GM12864 (cell line): ENCODE data around the gene ZNHIT1.
"Not testable (repeated sequence)": the region's sequence is repeated elsewhere in the genome, so short reads cannot be mapped to it uniquely, and the experiment has no call there.

Experiments
- DNase-seq: peaks from one replicate; pipeline ENCODE4 v3.0.0-alpha.2; 2011; ENCODE audit warnings: low read depth
- H3K4me3 ChIP-seq: 2 replicates; pipeline ENCODE4 v1.5.1; 2011; ENCODE audit warnings: mild to moderate bottlenecking, low read depth, low read length, control low read depth
- TF ChIP-seq, protein P1 (sequence below): IDR thresholded peaks from 2 replicates; pipeline ENCODE4 v1.5.1; 2011; ENCODE audit warnings: low read depth, mild to moderate bottlenecking, moderate library complexity, low read length, control low read depth, inconsistent platforms; ENCODE audit errors: missing control alignments

The ZNHIT1 gene

GRCh38 chr7:101189109-101189508 lies 28.9 kb upstream of the ZNHIT1 start:
- DNase-seq: no peak
- no peak overlapping the region for H3K4me3 ChIP-seq
- TF ChIP-seq, protein P1, sequence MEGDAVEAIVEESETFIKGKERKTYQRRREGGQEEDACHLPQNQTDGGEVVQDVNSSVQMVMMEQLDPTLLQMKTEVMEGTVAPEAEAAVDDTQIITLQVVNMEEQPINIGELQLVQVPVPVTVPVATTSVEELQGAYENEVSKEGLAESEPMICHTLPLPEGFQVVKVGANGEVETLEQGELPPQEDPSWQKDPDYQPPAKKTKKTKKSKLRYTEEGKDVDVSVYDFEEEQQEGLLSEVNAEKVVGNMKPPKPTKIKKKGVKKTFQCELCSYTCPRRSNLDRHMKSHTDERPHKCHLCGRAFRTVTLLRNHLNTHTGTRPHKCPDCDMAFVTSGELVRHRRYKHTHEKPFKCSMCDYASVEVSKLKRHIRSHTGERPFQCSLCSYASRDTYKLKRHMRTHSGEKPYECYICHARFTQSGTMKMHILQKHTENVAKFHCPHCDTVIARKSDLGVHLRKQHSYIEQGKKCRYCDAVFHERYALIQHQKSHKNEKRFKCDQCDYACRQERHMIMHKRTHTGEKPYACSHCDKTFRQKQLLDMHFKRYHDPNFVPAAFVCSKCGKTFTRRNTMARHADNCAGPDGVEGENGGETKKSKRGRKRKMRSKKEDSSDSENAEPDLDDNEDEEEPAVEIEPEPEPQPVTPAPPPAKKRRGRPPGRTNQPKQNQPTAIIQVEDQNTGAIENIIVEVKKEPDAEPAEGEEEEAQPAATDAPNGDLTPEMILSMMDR: no peak

GRCh38 chr7:101195884-101196283 lies 22.1 kb upstream of the ZNHIT1 start:
- DNase-seq: no peak
- TF ChIP-seq, protein P1: no peak
- no peak overlapping the region for H3K4me3 ChIP-seq

DNA sequence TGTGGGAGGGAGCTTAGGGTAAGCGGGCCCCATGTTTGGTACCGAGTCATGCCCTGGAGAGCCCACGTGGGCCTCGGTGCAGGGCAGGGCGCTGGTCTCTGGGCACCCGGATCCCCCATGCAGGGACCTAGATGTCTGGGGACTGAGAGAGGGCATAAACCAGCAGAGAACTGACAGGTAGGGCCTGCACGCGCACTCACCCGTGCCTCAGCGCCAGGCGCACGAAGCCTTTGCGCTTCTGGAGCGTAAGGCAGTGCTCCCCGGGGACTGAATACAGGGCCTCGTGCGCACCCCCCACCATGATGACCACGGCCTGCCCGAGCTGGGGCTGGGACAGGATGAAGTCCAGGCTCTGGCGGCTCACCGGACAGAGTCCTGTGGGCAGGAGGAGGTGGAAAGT lies 20.0 kb upstream of the ZNHIT1 start:
- DNase-seq: no peak
- TF ChIP-seq, protein P1: no peak
- no peak overlapping the region for H3K4me3 ChIP-seq

GRCh38 chr7:101198476-101198875 lies 19.5 kb upstream of the ZNHIT1 start:
- TF ChIP-seq, protein P1: no peak
- H3K4me3 ChIP-seq: no peak overlapping the region
- DNase-seq: no peak

DNA sequence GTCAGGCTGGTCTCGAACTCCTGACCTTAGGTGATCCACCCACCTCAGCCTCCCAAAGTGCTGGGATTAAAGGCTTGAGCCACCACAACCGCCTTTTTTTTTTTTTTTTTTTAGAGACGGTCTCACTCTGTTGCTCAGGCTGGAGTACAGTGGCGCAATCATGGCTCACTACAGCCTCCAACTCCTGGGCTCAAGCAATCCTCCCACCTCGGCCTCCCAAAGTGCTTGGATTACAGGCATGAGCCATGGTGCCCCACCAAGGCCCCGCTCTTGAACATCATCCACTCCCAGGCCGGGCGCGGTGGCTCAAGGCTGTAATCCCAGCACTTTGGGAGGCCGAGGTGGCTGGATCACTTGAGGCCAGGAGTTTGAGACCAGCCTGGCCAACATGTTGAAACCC lies 18.4 kb upstream of the ZNHIT1 start:
- H3K4me3 ChIP-seq, DNase-seq: not testable (repeated sequence)

DNA sequence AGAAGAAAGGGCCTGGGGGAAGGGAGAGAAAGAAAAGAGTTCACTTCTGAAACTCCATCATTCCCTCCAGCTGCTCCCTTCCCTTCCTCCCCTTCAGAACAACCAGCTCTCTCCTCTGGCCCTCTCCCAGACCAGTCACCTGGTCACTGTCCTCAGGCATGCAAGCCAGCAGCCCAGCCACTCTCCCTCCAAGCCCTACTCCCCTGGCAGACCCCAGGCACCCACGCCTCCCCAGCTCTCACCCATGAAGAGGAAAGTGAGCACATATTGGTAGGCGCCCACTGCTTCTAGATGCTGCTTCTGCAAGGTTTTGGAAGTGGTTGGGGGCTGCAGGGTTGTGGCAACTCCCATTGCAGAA lies 17.5 kb upstream of the ZNHIT1 start:
- H3K4me3 ChIP-seq: no peak overlapping the region
- TF ChIP-seq, protein P1: no peak
- no peak for DNase-seq

GRCh38 chr7:101200862-101201599 lies 16.9 kb upstream of the ZNHIT1 start, which contains the start of gene MOGAT3:
Gene MOGAT3 (minus strand): TSS chr7:101201036. CDS start chr7:101200854, 182 bp downstream.
- no peak for DNase-seq
- TF ChIP-seq, protein P1: no peak
- H3K4me3 ChIP-seq: no peak within 1 kb of the TSS
